IPS-NIHi11 (cell line): ENCODE results near the gene EXOC6.
A peak's percentile ranks its signal among the peaks of the same experiment; 100 is the strongest.

Experiments used
- DNase-seq: peaks from one replicate; pipeline ENCODE4 v3.0.0; 2012; ENCODE audit warnings: mixed read lengths, low spot score

EXOC6 gene

GRCh38 chr10:93026072-93026471, 177.8 kb downstream of the EXOC6 start:
- DNase-seq, result no peak

GRCh38 chr10:93027508-93027907, 179.2 kb downstream of the EXOC6 start:
- DNase-seq, result no peak

- DNase-seq, result no peak
Observed at GRCh38 chr10:93028883-93029282, 180.6 kb downstream of the EXOC6 start.

GRCh38 chr10:93030409-93030808, 182.1 kb downstream of the EXOC6 start:
- peak; percentile 23 for DNase-seq

- no peak for DNase-seq
Observed at GRCh38 chr10:93032105-93032808, 183.9 kb downstream of the EXOC6 start.

- no peak for DNase-seq
Observed at GRCh38 chr10:93032809-93033137, 184.5 kb downstream of the EXOC6 start.

GRCh38 chr10:93034426-93034825, 186.1 kb downstream of the EXOC6 start:
- DNase-seq, result no peak

GRCh38 chr10:93039110-93039509, 190.8 kb downstream of the EXOC6 start:
- no peak for DNase-seq

GRCh38 chr10:93039721-93040120, 191.4 kb downstream of the EXOC6 start:
- DNase-seq, result peak; percentile 56

- no peak for DNase-seq
Observed at GRCh38 chr10:93054486-93054885, 206.2 kb downstream of the EXOC6 start.

GRCh38 chr10:93058139-93058538, 209.8 kb downstream of the EXOC6 start:
- DNase-seq, result no peak

GRCh38 chr10:93059975-93060886, 211.9 kb downstream of the EXOC6 start, which contains the start of gene CYP26C1:
TSS of gene CYP26C1 (plus strand) at chr10:93060798. CDS start at chr10:93061264, 466 bp downstream.
- DNase-seq, result no peak

- no peak for DNase-seq
Observed at GRCh38 chr10:93060887-93061593, 212.7 kb downstream of the EXOC6 start.

- DNase-seq, result no peak
Observed at GRCh38 chr10:93061594-93062513, 213.5 kb downstream of the EXOC6 start.

- DNase-seq, result peak; percentile 85
Observed at GRCh38 chr10:93062514-93063143, 214.3 kb downstream of the EXOC6 start.

- DNase-seq, result no peak
Observed at GRCh38 chr10:93063144-93063976, 215.0 kb downstream of the EXOC6 start.

- no peak for DNase-seq
Observed at GRCh38 chr10:93063977-93064660, 215.8 kb downstream of the EXOC6 start.

GRCh38 chr10:93064874-93065660, 216.7 kb downstream of the EXOC6 start:
- no peak for DNase-seq
